Pulmonary artery endothelial cell (primary cell): ENCODE results near the gene NXN. TPM values are rescaled to one million over a fixed set of nuclear protein-coding genes. Genes with fewer than 3 reads are reported as not detected.
A peak's percentile ranks its signal among the peaks of the same experiment; 100 is the strongest.
"Not testable (repeated sequence)": the region's sequence is repeated elsewhere in the genome, so short reads cannot be mapped to it uniquely, and the experiment has no call there.

Experiments
- DNase-seq: peaks from one replicate; pipeline ENCODE4 v3.0.0-alpha.2; 2011; ENCODE audit warnings: low read depth, low spot score
- total RNA-seq: library from RNA; depleted of rRNA; stranded (reverse); fragments of >200 nt; gene quantifications from 2 replicates; pipeline ENCODE4 v1.2.3, GENCODE V29; 2014

NXN gene
- total RNA-seq, 1 donor from 2014 or later: 33.0 TPM

- no peak for DNase-seq
Observed at GRCh38 chr17:778096-778495, 201.5 kb downstream of the NXN start.

DNA sequence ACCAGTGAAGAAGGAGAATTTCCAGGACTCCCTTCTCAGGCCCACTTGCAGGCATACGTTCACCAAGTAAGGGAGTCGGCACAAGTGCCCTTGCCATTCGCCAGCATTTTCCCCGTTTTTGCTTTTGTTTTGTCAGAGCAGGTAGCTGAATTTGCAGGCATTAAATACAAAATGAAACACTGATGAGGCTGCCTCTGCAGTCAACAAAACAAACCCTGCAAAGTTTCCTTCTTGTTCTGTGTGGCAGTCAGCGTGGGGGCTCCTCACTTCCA lies 205.3 kb downstream of the NXN start:
- no peak for DNase-seq

DNA sequence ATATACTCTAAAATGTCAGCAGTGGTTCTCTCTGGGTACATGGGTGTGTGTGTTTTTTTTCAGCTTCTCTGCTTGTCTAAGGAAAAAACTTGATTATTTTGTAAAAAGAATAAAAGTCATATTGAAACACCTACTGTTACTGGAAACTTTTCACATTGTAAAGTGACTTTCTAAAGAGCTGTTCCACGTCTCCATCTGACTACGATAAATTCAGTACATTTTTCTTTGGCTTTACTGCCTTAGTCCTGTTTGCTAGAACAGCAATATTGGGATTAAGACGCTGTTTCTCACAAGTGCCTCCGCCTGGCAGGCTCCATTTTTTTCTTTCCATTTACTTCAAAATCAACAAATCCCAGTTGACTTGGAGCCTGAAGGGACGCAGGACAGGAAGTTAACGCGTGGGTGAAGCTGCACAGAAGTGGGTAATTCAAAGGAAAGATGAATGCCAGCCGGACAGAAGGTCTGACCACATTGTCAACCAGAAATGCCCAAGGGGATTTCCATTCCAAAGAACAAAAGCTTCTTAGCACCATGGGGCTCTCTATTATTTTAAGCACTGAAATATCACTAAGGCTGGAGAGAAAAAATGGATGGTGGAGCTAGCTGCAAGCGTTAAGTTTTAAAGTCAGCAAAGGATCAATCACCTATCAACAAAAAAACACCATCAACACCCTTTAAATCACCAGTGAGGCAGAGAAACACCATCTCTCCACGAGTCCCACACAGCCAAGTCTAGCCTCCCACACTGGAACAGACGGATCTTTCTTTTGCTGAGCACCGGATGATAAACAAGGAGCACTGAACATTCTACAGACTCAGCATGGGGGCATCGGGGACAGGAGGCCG lies 205.9 kb downstream of the NXN start:
- no peak for DNase-seq

DNA sequence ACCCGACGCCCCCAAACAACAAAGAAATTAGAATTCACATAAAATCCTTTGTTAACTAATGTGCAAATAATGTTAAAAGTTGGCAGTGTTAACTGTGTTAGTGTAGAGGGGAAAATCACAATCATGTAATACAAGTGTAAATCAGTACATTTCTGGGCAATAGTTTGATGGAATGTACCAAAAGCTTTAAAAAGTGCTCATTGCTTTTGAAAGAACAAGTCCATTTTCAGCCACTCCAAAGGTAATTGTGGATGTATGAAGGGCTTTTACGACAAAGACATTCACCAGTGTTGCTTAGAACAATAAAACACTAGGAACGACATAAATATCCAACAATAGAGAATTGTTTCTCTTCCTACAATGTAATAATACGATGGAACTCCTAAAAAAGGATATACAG lies 206.6 kb downstream of the NXN start:
- no peak for DNase-seq

- DNase-seq: no peak
Observed at GRCh38 chr17:767076-767475, 212.5 kb downstream of the NXN start.

- DNase-seq: no peak
Observed at GRCh38 chr17:760371-760770, 219.2 kb downstream of the NXN start.

- no peak for DNase-seq
Observed at GRCh38 chr17:759964-760363, 219.6 kb downstream of the NXN start.

GRCh38 chr17:756010-756567 lies 223.5 kb downstream of the NXN start:
- DNase-seq: not testable (repeated sequence)

- not testable (repeated sequence) for DNase-seq
Observed at GRCh38 chr17:755319-755961, 224.1 kb downstream of the NXN start.

GRCh38 chr17:753418-753817 lies 226.2 kb downstream of the NXN start:
- no peak for DNase-seq

- DNase-seq: peak; percentile 37
Observed at GRCh38 chr17:752620-753219, 226.9 kb downstream of the NXN start.

GRCh38 chr17:752002-752619 lies 227.5 kb downstream of the NXN start, which contains the start of gene GEMIN4:
Gene GEMIN4 (minus strand): TSS chr17:752264. CDS start chr17:752142, 122 bp downstream.
- peak; percentile 44 for DNase-seq

GRCh38 chr17:751269-752001 lies 228.1 kb downstream of the NXN start:
- no peak for DNase-seq

GRCh38 chr17:750431-751037 lies 229.0 kb downstream of the NXN start:
- DNase-seq: no peak

GRCh38 chr17:749359-749758 lies 230.2 kb downstream of the NXN start:
- not testable (repeated sequence) for DNase-seq

Other genes starting within 250 kb of the NXN start
- gene TLCD3A, start 247.2 kb downstream of the NXN start, total RNA-seq: 17.1 and 26.9 TPM in 2 replicates
- 24.5 and 25.5 TPM in 2 replicates for gene GEMIN4, start 227.5 kb downstream of the NXN start, total RNA-seq
- gene GLOD4, start 197.5 kb downstream of the NXN start, total RNA-seq: 68.8 and 91.6 TPM in 2 replicates
- 27.9 and 28.7 TPM in 2 replicates for gene MRM3, start 197.4 kb downstream of the NXN start, total RNA-seq
- 22.5 and 23.0 TPM in 2 replicates for gene TIMM22, start 17.4 kb upstream of the NXN start, total RNA-seq
- 56.6 and 57.8 TPM in 2 replicates for gene ABR, start 200.2 kb upstream of the NXN start, total RNA-seq